Upper lobe of left lung (tissue), 4 donors: Measurements from ENCODE around the gene PIGS.

Experiments
- CTCF ChIP-seq, 6 experiments: fragments of 450-650 bp in 4 of 6; fragments of 200-600 bp in 2 of 6; sonication (generic) in 2 of 6; IDR thresholded peaks; one replicate each; pipeline ENCODE4 v1.5.1; 2016 to 2019; ENCODE audit warnings: antibody characterized with exemption in 6 of 6
- POLR2A ChIP-seq, 4 donors: fragments of 450-650 bp; IDR thresholded peaks; one replicate each; pipeline ENCODE4 v1.5.1; 2016 to 2017; ENCODE audit warnings: antibody characterized with exemption in 4 of 4, mild to moderate bottlenecking in 2 of 4
- POLR2AphosphoS5 ChIP-seq, 2 donors: sonication (generic); formaldehyde crosslinking; IDR thresholded peaks; one replicate each; pipeline ENCODE4 v1.5.1; 2017; ENCODE audit warnings: antibody characterized with exemption in 2 of 2

DNA sequence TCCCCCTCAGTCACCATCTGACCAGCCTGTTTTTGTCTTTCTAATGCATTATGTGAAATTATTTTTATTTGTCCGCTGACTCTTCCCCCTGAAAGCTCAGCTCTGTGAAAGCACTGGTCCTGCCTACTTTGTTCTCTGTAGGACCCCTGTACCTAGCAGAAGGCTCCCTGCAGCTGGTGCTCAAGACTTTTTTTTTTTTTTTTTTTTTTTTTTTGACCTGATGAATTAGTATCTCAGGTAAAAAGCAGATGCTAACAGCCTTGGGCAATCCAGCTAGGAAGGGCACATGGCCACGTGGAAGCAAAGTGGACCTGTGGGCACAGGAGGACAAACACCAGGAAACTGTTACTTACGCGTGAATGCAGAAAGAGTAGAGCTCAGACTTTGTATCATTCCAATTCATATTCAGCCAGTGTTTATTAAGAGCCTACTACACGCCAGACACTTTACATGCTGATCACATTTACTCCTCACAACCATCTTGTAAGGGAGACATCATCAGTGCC lies 18.3 kb downstream of the PIGS start:
- TF ChIP-seq CTCF (IDR thresholded peaks at IDR 0.05) (no peak), POLR2AphosphoS5 (IDR thresholded peaks at IDR 0.05) (no peak), POLR2A (IDR thresholded peaks at IDR 0.05) (no peak)
